Heart right ventricle (tissue), 16 donors: ENCODE measurements around the gene TAF4. TPM values are rescaled to one million over a fixed set of nuclear protein-coding genes. Genes with fewer than 3 reads are reported as not detected.
"Not testable (repeated sequence)": the region's sequence is repeated elsewhere in the genome, so short reads cannot be mapped to it uniquely, and the experiment has no call there.

Source experiments
- ATAC-seq, 8 donors: fragments of 200-7000 bp; cut with Tn5 transposase; one replicate each; pipeline ENCODE4 v1.9.1; 2020; ENCODE audit warnings: mild to moderate bottlenecking in 8 of 8, moderate library complexity in 8 of 8, moderate number of reproducible peaks in 1 of 8
- DNase-seq, 2 donors: peaks; one replicate each; pipeline ENCODE4 v3.0.0-alpha.2; 2020
- H3K27ac ChIP-seq, 10 donors: fragments of 200-600 bp; sonication (generic) in 2 of 10; one replicate each; pipeline versions ENCODE4 v1.5.0 to v1.8.0; 2020 to 2022; ENCODE audit warnings: mild to moderate bottlenecking in 3 of 10
- H3K27me3 ChIP-seq, 7 donors: fragments of 200-600 bp; one replicate each; pipeline ENCODE4 v1.8.0; 2021 to 2022; ENCODE audit warnings: mild to moderate bottlenecking in 2 of 7
- H3K36me3 ChIP-seq, 9 donors: fragments of 200-600 bp; sonication (generic) in 1 of 9; one replicate each; pipeline versions ENCODE4 v1.5.0 to v1.8.0; 2020 to 2022; ENCODE audit warnings: mild to moderate bottlenecking in 2 of 9
- H3K4me1 ChIP-seq, 9 donors: fragments of 200-600 bp; sonication (generic) in 1 of 9; one replicate each; pipeline versions ENCODE4 v1.5.0 to v1.8.0; 2020 to 2022; ENCODE audit warnings: mild to moderate bottlenecking in 4 of 9
- H3K4me3 ChIP-seq, 10 donors: fragments of 200-600 bp; sonication (generic) in 2 of 10; one replicate each; pipeline versions ENCODE4 v1.5.0 to v1.8.0; 2020 to 2022; ENCODE audit warnings: mild to moderate bottlenecking in 7 of 10, moderate library complexity in 2 of 10
- H3K9me3 ChIP-seq, 11 donors: fragments of 200-600 bp in 10 of 11; sonication (generic) in 2 of 11; one replicate each; pipeline versions ENCODE4 v1.5.0 to v1.8.0; 2013 to 2022; ENCODE audit warnings: mild to moderate bottlenecking in 2 of 11, control low read depth in 1 of 11, moderate library complexity in 1 of 11
- CTCF ChIP-seq, 9 donors: fragments of 200-600 bp; sonication (generic) in 2 of 9; IDR thresholded peaks; one replicate each; pipeline versions ENCODE4 v1.5.0 to v1.8.0; 2021 to 2022; ENCODE audit warnings: antibody characterized with exemption in 9 of 9, mild to moderate bottlenecking in 5 of 9, moderate library complexity in 1 of 9
- WGBS, 2 donors: extraction: QIAGEN DNeasy Blood & Tissue Kit; methylation state at CpG; one replicate each; pipeline ENCODE4 v1.1.7; 2013; ENCODE audit warnings: inconsistent platforms in 1 of 2; 5-methylcytosine and 5-hydroxymethylcytosine counted together
- intact Hi-C, 10 donors: fragments of 100-400 bp; cut with DNase I; formaldehyde crosslinking; loops; one replicate each; pipeline versions ENCODE4 v1.11.1 to v1.14.2; 2022
- polyA plus RNA-seq, 2 donors: library from polyadenylated mRNA; stranded (reverse); fragments of 200-250 nt; gene quantifications; one replicate each; pipeline ENCODE4 v1.2.3, GENCODE V29; 2013
- total RNA-seq, 10 donors: library from RNA; stranded (reverse); fragmentation: NEBNext Ultra II Directional in 3 of 10; extraction: Animal tissue kit (Norgen Biotek cat#: 25700) in 3 of 10; gene quantifications; one replicate each; pipeline versions ENCODE4 v1.2.1 to v1.2.4, GENCODE V29; 2021 to 2023
- donor health status: Arrhythmogenic right ventricular cardiomyopathy.
- donor health status: ischemic (EF 13 %, LVEDD 7.1; RV severe dilation, severe dysfunction).
- donor health status: healthy with polysubstance abuse.
- donor health status: DM: no; HTN: yes; CAD: no.
- donor health status: DM: no; HTN: no; CAD: no.
- donor health status: ischemic (EF 25% LVEDD 6.9; RV normal size, moderate dysfunction).
- donor health status: ischemic (EF 25% LVEDD 5.7; RV mildly dilated, moderate dysfunction).
- donor health status: healthy.
- donor health status: DM: yes; HTN: yes; CAD: no.
- donor health status: Ischemic cardiomyopathy.
- donor health status: ischemic (EF 35%, LVEDD 5.7; RV mildly dilated, moderate dysfunction).
- donor health status: nonischemic (EF 11% LVEDD 7.7; RV severe dilation, severe dysfunction).
- donor health status: DM: yes; HTN: yes; CAD: no.
- donor health status: PGD.
- donor health status: ischemic (EF 29% LVEDD 5.4; RV normal size, mild dysfunction).
- donor health status: nonischemic (EF 23%, LVEDD 6.1; RV moderate dilation, normal function).

TAF4 gene
- total and polyA plus RNA-seq, 12 donors = 3.7 to 14.8 (median 11.0) TPM

GRCh38 chr20:61974357-61974665 is 91.4 kb downstream of the TAF4 start:
- intact Hi-C loops = no loop called here
- Histone ChIP-seq H3K9me3 (no peaks in the 10 kb centered on the region), H3K27me3 (no peaks in the 10 kb centered on the region), H3K27ac (no peak overlapping the region), H3K4me3 (no peak overlapping the region), H3K4me1 (no peaks in the 10 kb centered on the region), H3K36me3 (peaks cover 0 to 54% (median 17%) of the 10 kb centered on the region in 9 donors)
- ATAC-seq = peak in 1 of 8 donors; percentile 7
- 95 to 97% methylated on average over 14 of the region's 14 CpGs for WGBS, 2 donors
- no peak for DNase-seq
- no peak for TF ChIP-seq CTCF (IDR thresholded peaks at IDR 0.05)

- no peak overlapping the region for H3K4me3 ChIP-seq
- ATAC-seq (peak in 4 of 8 donors; percentile 14 to 40 (median 28)), DNase-seq (no peak)
- no peak for TF ChIP-seq CTCF (IDR thresholded peaks at IDR 0.05)
- no peaks in the 10 kb centered on the region for H3K27me3 ChIP-seq
- H3K36me3 ChIP-seq = peaks cover 0 to 54% (median 17%) of the 10 kb centered on the region in 9 donors
- intact Hi-C loops = no loop called here
- H3K4me1 ChIP-seq = no peaks in the 10 kb centered on the region
- 93 to 94% methylated on average over 25 of the region's 25 CpGs for WGBS, 2 donors
- no peaks in the 10 kb centered on the region for H3K9me3 ChIP-seq
- H3K27ac ChIP-seq = no peak overlapping the region
These were observed 91.9 kb downstream of the TAF4 start for GRCh38 chr20:61973515-61974356.

GRCh38 chr20:61972636-61973508 is 92.8 kb downstream of the TAF4 start:
- Histone ChIP-seq H3K9me3 (no peaks in the 10 kb centered on the region), H3K4me3 (no peak overlapping the region), H3K27me3 (no peaks in the 10 kb centered on the region), H3K36me3 (peaks cover 0 to 54% (median 17%) of the 10 kb centered on the region in 9 donors), H3K4me1 (no peaks in the 10 kb centered on the region), H3K27ac (no peak overlapping the region)
- TF ChIP-seq CTCF (IDR thresholded peaks at IDR 0.05) = no peak
- 86 to 89% methylated on average over 27 of the region's 27 CpGs for WGBS, 2 donors
- intact Hi-C loops = no loop called here
- ATAC-seq = peak in 6 of 8 donors; percentile 35 to 67 (median 50)
- no peak for DNase-seq

GRCh38 chr20:61971595-61971994 is 94.1 kb downstream of the TAF4 start:
- peaks cover 0 to 51% (median 17%) of the 10 kb centered on the region in 9 donors for H3K36me3 ChIP-seq
- intact Hi-C loops, H3K4me1 ChIP-seq, H3K27ac ChIP-seq, H3K4me3 ChIP-seq, H3K9me3 ChIP-seq, H3K27me3 ChIP-seq, DNase-seq, ATAC-seq: not testable (repeated sequence)
- 98 to 99% methylated on average over 11 to 12 of the region's 13 CpGs for WGBS, 2 donors
